Measurements from ENCODE around the gene RGS18. TPM values are rescaled to one million over a fixed set of nuclear protein-coding genes. Genes with fewer than 3 reads are reported as not detected.
A peak's percentile ranks its signal among the peaks of the same experiment; 100 is the strongest.

The RGS18 gene
- total and polyA plus RNA-seq, 9 of the 15 experiments (the other 6 are each of a cell fraction or from before 2014, with no cell fraction given): 0.03 to 0.11 (median 0.05) TPM; not detected in 5

DNA sequence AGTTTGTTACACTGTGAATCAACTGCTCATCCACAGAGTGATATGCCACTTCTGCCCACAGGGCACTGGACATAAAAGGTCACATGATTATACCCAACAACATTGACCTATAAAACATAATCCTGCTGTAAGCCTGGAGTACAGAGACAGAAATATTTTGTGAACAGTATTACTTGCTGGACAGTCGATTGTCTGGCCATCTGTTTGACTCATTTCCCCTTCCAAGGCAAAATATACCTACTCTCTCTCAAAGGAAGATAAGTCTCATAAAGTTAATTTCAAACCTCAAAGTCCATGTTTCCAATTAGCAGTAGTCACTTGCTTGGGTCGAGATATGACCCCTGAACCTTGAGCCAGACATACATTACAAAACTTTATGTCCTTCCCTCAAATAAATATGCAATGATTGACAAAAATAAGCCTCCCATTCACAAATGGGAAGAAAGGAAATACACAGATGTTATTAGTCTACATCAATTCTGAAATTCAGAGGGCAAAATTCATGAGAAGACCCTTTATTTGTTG lies 39.3 kb upstream of the RGS18 start:
- Histone ChIP-seq H3K9me1 (ENCODE audit: control insufficient read depth, insufficient read depth, low read length) (no peaks in the 10 kb centered on the region), H2AFZ (ENCODE audit: low read depth, low read length) (peak overlapping the region; percentile 71), H4K20me1 (replicated peaks; ENCODE audit: control insufficient read depth, insufficient read depth, low read length) (no peaks in the 10 kb centered on the region), H3K4me3 (no peak overlapping the region), H3K4me2 (ENCODE audit: insufficient read depth, low read length) (no peak overlapping the region), H3K4me1 (replicated peaks in 1 of 2; ENCODE audit: control insufficient read depth in 2 of 2, insufficient read depth in 2 of 2, low read length in 2 of 2) (peaks cover 0 to 11% of the 10 kb centered on the region in 2 experiments; a peak in 2 of 5 replicates), H3K36me3 (ENCODE audit: control insufficient read depth, insufficient read depth, low read length) (no peaks in the 10 kb centered on the region; the same call in 2 of the 3 replicates), H3K9ac (ENCODE audit: insufficient read depth in 1 of 2, low read depth in 2 of 2, low read length in 2 of 2) (no peak overlapping the region), H3K27ac (ENCODE audit: extremely low read depth, low read depth, low read length) (0 out of 3 replicates have a peak overlapping the region, but pooled peaks have one; percentile 13), H3K79me2 (ENCODE audit: control insufficient read depth, insufficient read depth, low read length) (no peaks in the 10 kb centered on the region), H3K9me3 (replicated peaks; ENCODE audit: control insufficient read depth, insufficient read depth, low read depth, low read length) (no peaks in the 10 kb centered on the region), H3K27me3 (ENCODE audit: control insufficient read depth in 2 of 2, insufficient read depth in 2 of 2, low read length in 2 of 2) (no peaks in the 10 kb centered on the region)
- FAIRE-seq (no peak), ATAC-seq (no peak), DNase-seq (ENCODE audit: extremely low read depth in 1 of 4, low spot score in 3 of 4) (no peak)
- TF ChIP-seq, protein P1, sequence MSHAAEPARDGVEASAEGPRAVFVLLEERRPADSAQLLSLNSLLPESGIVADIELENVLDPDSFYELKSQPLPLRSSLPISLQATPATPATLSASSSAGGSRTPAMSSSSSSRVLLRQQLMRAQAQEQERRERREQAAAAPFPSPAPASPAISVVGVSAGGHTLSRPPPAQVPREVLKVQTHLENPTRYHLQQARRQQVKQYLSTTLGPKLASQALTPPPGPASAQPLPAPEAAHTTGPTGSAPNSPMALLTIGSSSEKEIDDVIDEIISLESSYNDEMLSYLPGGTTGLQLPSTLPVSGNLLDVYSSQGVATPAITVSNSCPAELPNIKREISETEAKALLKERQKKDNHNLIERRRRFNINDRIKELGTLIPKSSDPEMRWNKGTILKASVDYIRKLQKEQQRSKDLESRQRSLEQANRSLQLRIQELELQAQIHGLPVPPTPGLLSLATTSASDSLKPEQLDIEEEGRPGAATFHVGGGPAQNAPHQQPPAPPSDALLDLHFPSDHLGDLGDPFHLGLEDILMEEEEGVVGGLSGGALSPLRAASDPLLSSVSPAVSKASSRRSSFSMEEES (CRISPR knock-in tag; IDR thresholded peaks at IDR 0.05): peak; percentile 63
- no peak for TF ChIP-seq MAFG (tag; conservative IDR thresholded peaks at IDR 0.05)
- CTCF ChIA-PET (ENCODE audit: low intra/inter-chr PET ratio): no interaction called here
- 15% methylated on average over 2 of the region's 2 CpGs for WGBS (ENCODE audit: insufficient coverage, low coverage, missing lambda C conversion rate)
- no TSS peak for BruUV-seq (replicated peaks)
- in situ Hi-C loops (cut with MboI) (no loop called here), intact Hi-C loops (cut with micrococcal nuclease) (no loop called here)
- POLR2A ChIA-PET: no interaction called here

DNA sequence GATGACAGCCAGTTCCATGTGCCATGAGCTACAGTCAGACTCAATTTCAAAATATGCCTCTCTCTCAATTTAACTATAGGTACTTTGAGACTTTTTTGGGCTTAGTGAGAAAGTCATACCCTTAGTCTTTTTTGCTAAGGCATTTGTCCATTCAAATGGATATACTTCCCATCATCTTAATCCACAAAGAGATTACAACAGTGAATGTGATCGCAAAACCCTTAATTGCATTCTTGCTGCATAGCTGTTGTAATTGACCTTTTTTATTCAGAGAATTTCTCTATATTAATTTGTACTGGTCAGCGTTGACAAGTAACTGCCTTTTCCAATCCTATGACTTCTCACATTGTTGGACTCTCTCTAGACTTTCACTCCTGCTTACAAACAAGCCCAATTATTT lies 38.6 kb upstream of the RGS18 start:
- no peak overlapping the region for H3K9ac ChIP-seq (ENCODE audit: insufficient read depth in 1 of 2, low read depth in 2 of 2, low read length in 2 of 2)
- intact Hi-C loops (cut with micrococcal nuclease): no loop called here
- ATAC-seq: no peak
- peak overlapping the region; percentile 13; the same call in 1 of the 3 replicates for H3K27ac ChIP-seq (ENCODE audit: extremely low read depth, low read depth, low read length)
- no peaks in the 10 kb centered on the region; the same call in 2 of the 3 replicates for H3K36me3 ChIP-seq (ENCODE audit: control insufficient read depth, insufficient read depth, low read length)
- H3K27me3 ChIP-seq (ENCODE audit: control insufficient read depth in 2 of 2, insufficient read depth in 2 of 2, low read length in 2 of 2): no peaks in the 10 kb centered on the region
- peak overlapping the region; percentile 71 for H2AFZ ChIP-seq (ENCODE audit: low read depth, low read length)
- ChIA-PET CTCF (ENCODE audit: low intra/inter-chr PET ratio) (no interaction called here), POLR2A (no interaction called here)
- H3K4me1 ChIP-seq (replicated peaks in 1 of 2; ENCODE audit: control insufficient read depth in 2 of 2, insufficient read depth in 2 of 2, low read length in 2 of 2): peaks cover 0 to 11% of the 10 kb centered on the region in 2 experiments; a peak in 3 of 5 replicates
- no peaks in the 10 kb centered on the region for H4K20me1 ChIP-seq (replicated peaks; ENCODE audit: control insufficient read depth, insufficient read depth, low read length)
- H3K9me3 ChIP-seq (replicated peaks; ENCODE audit: control insufficient read depth, insufficient read depth, low read depth, low read length): no peaks in the 10 kb centered on the region
- FAIRE-seq: no peak
- H3K79me2 ChIP-seq (ENCODE audit: control insufficient read depth, insufficient read depth, low read length): no peaks in the 10 kb centered on the region
- no TSS peak for BruUV-seq (replicated peaks)
- no peak overlapping the region for H3K4me2 ChIP-seq (ENCODE audit: insufficient read depth, low read length)
- no peaks in the 10 kb centered on the region for H3K9me1 ChIP-seq (ENCODE audit: control insufficient read depth, insufficient read depth, low read length)
- 41% methylated on average over 2 of the region's 2 CpGs for WGBS (ENCODE audit: insufficient coverage, low coverage, missing lambda C conversion rate)
- DNase-seq (ENCODE audit: extremely low read depth in 1 of 4, low spot score in 3 of 4): no peak
- in situ Hi-C loops (cut with MboI): no loop called here
- H3K4me3 ChIP-seq: no peak overlapping the region
- TF ChIP-seq, protein P2, sequence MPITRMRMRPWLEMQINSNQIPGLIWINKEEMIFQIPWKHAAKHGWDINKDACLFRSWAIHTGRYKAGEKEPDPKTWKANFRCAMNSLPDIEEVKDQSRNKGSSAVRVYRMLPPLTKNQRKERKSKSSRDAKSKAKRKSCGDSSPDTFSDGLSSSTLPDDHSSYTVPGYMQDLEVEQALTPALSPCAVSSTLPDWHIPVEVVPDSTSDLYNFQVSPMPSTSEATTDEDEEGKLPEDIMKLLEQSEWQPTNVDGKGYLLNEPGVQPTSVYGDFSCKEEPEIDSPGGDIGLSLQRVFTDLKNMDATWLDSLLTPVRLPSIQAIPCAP (CRISPR knock-in tag; IDR thresholded peaks at IDR 0.05; ENCODE audit: borderline replicate concordance): no peak
- no peak for TF ChIP-seq ZNF507 (tag; conservative IDR thresholded peaks at IDR 0.05)
- no peak for TF ChIP-seq HDGF (IDR thresholded peaks at IDR 0.05)
- no peak for TF ChIP-seq WHSC1 (IDR thresholded peaks at IDR 0.05; ENCODE audit: low read length)
- no peak for TF ChIP-seq PTTG1 (tag; IDR thresholded peaks at IDR 0.05; ENCODE audit: low read depth)
- TF ChIP-seq RBM17 (IDR thresholded peaks at IDR 0.05; ENCODE audit: borderline replicate concordance, low read depth, low read length): no peak
- TF ChIP-seq TEAD4 (IDR thresholded peaks at IDR 0.05; ENCODE audit: low read length): no peak
- no peak for TF ChIP-seq TEAD4 (CRISPR knock-in tag; IDR thresholded peaks at IDR 0.05; ENCODE audit: borderline replicate concordance)
- no peak for TF ChIP-seq SAFB2 (IDR thresholded peaks at IDR 0.05; ENCODE audit: borderline replicate concordance, low read depth, low read length, severe bottlenecking)
- TF ChIP-seq, protein P3, sequence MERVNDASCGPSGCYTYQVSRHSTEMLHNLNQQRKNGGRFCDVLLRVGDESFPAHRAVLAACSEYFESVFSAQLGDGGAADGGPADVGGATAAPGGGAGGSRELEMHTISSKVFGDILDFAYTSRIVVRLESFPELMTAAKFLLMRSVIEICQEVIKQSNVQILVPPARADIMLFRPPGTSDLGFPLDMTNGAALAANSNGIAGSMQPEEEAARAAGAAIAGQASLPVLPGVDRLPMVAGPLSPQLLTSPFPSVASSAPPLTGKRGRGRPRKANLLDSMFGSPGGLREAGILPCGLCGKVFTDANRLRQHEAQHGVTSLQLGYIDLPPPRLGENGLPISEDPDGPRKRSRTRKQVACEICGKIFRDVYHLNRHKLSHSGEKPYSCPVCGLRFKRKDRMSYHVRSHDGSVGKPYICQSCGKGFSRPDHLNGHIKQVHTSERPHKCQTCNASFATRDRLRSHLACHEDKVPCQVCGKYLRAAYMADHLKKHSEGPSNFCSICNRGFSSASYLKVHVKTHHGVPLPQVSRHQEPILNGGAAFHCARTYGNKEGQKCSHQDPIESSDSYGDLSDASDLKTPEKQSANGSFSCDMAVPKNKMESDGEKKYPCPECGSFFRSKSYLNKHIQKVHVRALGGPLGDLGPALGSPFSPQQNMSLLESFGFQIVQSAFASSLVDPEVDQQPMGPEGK (CRISPR knock-in tag; IDR thresholded peaks at IDR 0.05; ENCODE audit: borderline replicate concordance): no peak
